ENCODE results near the gene MTIF2. TPM values are rescaled to one million over a fixed set of nuclear protein-coding genes. Genes with fewer than 3 reads are reported as not detected.

MTIF2 gene
- total RNA-seq, 1 experiment from 2014 or later: 34.1 TPM

GRCh38 chr2:55302241-55302640 is 33.2 kb upstream of the MTIF2 start:
- no peak overlapping the region for H3K27ac ChIP-seq (ENCODE audit: low read length)
- no peak for DNase-seq (ENCODE audit: low read depth, low spot score)
- peaks cover 30% of the 10 kb centered on the region for H3K36me3 ChIP-seq (ENCODE audit: control insufficient read depth, insufficient read depth, low read length)
- ATAC-seq: no peak
- CTCF ChIA-PET: no interaction called here
- H3K9me3 ChIP-seq (ENCODE audit: control insufficient read depth, insufficient read depth, low read depth, low read length): no peaks in the 10 kb centered on the region
- in situ Hi-C loops (cut with HindIII; ENCODE audit: low pct_unique_long_range_greater_than_20kb, low sequenced_read_pairs) (no loop called here), intact Hi-C loops (cut with micrococcal nuclease; ENCODE audit: unreplicated experiment) (no loop called here)
- H3K4me1 ChIP-seq (ENCODE audit: control insufficient read depth, insufficient read depth, low read length): no peaks in the 10 kb centered on the region
- POLR2A ChIA-PET: interaction anchor here (0.7 kb wide), 1 partner anchor 36 kb away, joined by 3 read pairs; no protein-coding TSS in a partner anchor
- no peak for TF ChIP-seq CTCF (IDR thresholded peaks at IDR 0.05)
- TF ChIP-seq POLR2AphosphoS5 (IDR thresholded peaks at IDR 0.05; ENCODE audit: low read depth, low read length): no peak
- TF ChIP-seq TCF7L2 (IDR thresholded peaks at IDR 0.05; ENCODE audit: low read depth, low read length): no peak
- TF ChIP-seq SIN3A (IDR thresholded peaks at IDR 0.05; ENCODE audit: borderline replicate concordance, insufficient read depth, low read depth, low read length): no peak
- no peak for TF ChIP-seq REST (IDR thresholded peaks at IDR 0.05; ENCODE audit: insufficient read depth in 1 of 2, low read depth in 2 of 2, low read length in 1 of 2)
- BruUV-seq (replicated peaks): no TSS peak
- H3K27me3 ChIP-seq (ENCODE audit: control insufficient read depth, insufficient read depth, low read length): no peaks in the 10 kb centered on the region
- H3K4me3 ChIP-seq (ENCODE audit: low read depth in 2 of 2, low read length in 2 of 2): no peak overlapping the region

GRCh38 chr2:55301277-55301676 is 32.2 kb upstream of the MTIF2 start:
- Histone ChIP-seq H3K4me3 (ENCODE audit: low read depth in 2 of 2, low read length in 2 of 2) (no peak overlapping the region), H3K27me3 (ENCODE audit: control insufficient read depth, insufficient read depth, low read length) (no peaks in the 10 kb centered on the region), H3K9me3 (ENCODE audit: control insufficient read depth, insufficient read depth, low read depth, low read length) (no peaks in the 10 kb centered on the region), H3K4me1 (ENCODE audit: control insufficient read depth, insufficient read depth, low read length) (no peaks in the 10 kb centered on the region), H3K27ac (ENCODE audit: low read length) (no peak overlapping the region), H3K36me3 (ENCODE audit: control insufficient read depth, insufficient read depth, low read length) (peaks cover 33% of the 10 kb centered on the region)
- BruUV-seq (replicated peaks): no TSS peak
- CTCF ChIA-PET: no interaction called here
- POLR2A ChIA-PET: no interaction called here
- TF ChIP-seq REST (IDR thresholded peaks at IDR 0.05; ENCODE audit: insufficient read depth in 1 of 2, low read depth in 2 of 2, low read length in 1 of 2) (no peak), POLR2AphosphoS5 (IDR thresholded peaks at IDR 0.05; ENCODE audit: low read depth, low read length) (no peak), SIN3A (IDR thresholded peaks at IDR 0.05; ENCODE audit: borderline replicate concordance, insufficient read depth, low read depth, low read length) (no peak), CTCF (IDR thresholded peaks at IDR 0.05) (no peak), TCF7L2 (IDR thresholded peaks at IDR 0.05; ENCODE audit: low read depth, low read length) (no peak)
- ATAC-seq (no peak), DNase-seq (ENCODE audit: low read depth, low spot score) (no peak)
- intact Hi-C loops (cut with micrococcal nuclease; ENCODE audit: unreplicated experiment): no loop called here
- in situ Hi-C loops (cut with HindIII; ENCODE audit: low pct_unique_long_range_greater_than_20kb, low sequenced_read_pairs): no loop called here
